Transverse colon (tissue), 3 donors: ENCODE measurements around the gene PHF12.

Source experiments
- CTCF ChIP-seq, 5 experiments: fragments of 200-600 bp in 3 of 5; fragments of 450-650 bp in 2 of 5; sonication (generic) in 3 of 5; IDR thresholded peaks; 1 replicate in 2 of 5; 2 replicates in 3 of 5; pipeline ENCODE4 v1.5.1; 2016 to 2017; ENCODE audit warnings: antibody characterized with exemption in 5 of 5, inconsistent platforms in 3 of 5, mild to moderate bottlenecking in 2 of 5, moderate library complexity in 1 of 5
- POLR2A ChIP-seq: fragments of 450-650 bp; IDR thresholded peaks from one replicate; pipeline ENCODE4 v1.6.1; 2016; ENCODE audit warnings: antibody characterized with exemption, mild to moderate bottlenecking, moderate library complexity

GRCh38 chr17:28960256-28961061, 9.1 kb upstream of the PHF12 start:
- no peak for TF ChIP-seq CTCF (IDR thresholded peaks at IDR 0.05)
- TF ChIP-seq POLR2A = no peak
